OCI-M2 (cell line): ENCODE data around the gene SAP25.
"Not testable (repeated sequence)": the region's sequence is repeated elsewhere in the genome, so short reads cannot be mapped to it uniquely, and the experiment has no call there.

Experiments
- DNase-seq: peaks from one replicate; lab custom pipeline; 2025; ENCODE audit not compliant: unreplicated experiment; lab: John Stamatoyannopoulos, UW

The SAP25 gene

DNA sequence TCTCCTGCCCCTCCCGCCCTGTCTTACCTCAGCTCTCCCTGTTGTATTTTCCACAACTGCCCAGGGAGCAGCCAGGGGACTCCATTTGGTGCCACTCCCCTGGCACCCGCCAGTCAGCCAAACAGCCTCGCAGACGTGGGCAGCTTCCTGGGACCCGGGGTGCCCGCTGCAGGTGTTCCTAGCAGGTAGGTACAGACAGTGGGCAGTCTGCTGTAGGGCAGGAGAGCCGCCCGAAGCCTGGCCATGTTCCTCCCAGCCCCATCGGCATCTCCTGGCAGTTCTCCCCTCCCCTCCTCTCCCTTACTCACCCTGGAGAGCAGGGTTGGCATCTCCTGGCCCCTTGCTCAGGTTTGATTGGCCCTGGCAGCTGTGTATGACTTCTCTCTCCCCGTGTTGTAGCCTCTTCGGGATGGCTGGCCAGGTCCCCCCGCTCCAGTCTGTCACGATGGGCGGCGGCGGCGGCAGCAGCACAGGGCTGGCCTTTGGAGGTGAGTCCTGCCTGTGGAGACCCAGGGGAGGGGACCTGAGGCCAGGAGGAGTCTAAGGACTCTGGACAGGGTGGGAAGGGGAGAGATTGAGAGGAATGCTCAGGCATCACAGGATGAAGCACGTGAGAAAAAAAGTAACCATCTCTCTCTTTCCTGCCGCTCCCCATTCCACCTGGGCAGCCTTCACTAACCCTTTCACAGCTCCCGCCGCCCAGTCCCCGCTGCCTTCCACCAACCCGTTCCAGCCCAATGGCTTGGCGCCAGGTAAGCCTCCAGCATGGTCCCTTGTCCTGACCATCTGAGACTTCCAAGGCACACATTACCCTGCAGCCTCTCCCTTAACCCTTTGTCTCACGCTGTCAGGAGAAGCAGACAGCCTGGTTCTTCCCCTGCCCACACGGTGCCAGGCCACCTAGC lies 11.3 kb downstream of the SAP25 start:
- no peak for DNase-seq

GRCh38 chr7:100561491-100562194 lies 12.1 kb downstream of the SAP25 start:
- no peak for DNase-seq

DNA sequence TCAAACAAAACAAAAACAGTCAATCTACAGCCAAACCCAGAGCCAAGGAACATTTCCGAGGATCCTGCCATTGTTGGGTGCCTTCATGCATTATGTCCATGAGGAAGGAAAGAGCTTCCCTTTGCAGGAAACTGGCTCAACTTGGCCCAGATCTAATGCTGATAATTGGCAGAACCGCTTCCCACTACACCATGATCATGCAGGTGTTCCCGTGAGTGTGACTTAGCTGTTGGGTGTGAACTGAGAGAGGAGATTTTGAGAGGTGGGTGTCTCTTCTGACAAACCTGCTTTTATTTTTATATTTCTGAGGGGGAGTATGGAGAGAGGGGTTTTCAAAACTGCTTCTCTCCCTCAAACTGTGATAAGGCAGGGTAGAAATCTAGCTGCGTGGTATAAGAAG lies 14.6 kb downstream of the SAP25 start:
- no peak for DNase-seq

DNA sequence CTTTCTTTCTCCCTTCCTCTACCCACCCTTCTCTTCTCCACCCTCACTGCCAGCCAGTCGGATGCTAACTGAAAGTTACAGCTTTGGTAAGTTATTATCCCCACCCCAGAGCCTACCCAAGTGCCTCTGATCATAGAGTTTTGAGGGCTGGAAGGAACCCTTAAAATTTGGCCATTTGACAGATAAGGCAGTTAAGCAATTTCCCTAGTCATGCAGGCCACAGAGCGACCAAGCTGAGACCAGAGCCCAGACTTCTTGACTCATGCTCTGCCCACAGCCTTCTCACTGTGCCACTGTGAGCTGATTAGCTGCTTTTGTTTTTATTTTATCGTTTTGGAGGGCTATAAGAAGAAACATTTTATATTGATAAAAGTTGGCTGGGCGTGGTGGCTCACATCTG lies 17.2 kb downstream of the SAP25 start:
- DNase-seq, result no peak

GRCh38 chr7:100555701-100556100 lies 18.0 kb downstream of the SAP25 start:
- DNase-seq, result no peak

- no peak for DNase-seq
These were observed 20.7 kb downstream of the SAP25 start for GRCh38 chr7:100553032-100553431.

GRCh38 chr7:100552532-100552931 lies 21.2 kb downstream of the SAP25 start:
- DNase-seq, result no peak

DNA sequence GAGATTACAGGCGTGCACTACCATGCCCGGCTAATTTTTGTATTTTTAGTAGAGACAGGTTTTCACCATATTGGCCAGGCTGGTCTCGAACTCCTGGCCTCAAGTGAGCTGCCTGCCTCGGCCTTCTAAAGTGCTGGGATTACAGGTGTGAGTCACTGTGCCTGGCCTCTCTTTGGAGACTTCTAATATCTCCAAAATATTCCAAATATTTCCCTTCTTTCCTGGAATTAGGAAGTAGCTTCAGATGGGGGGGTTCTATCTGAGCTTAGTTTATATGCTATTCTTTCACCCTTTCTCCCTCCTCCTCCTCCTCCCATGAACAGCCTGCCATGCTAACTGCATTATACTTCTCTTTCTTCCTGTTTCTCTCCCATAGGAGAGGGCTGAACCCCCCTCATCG lies 25.3 kb downstream of the SAP25 start:
- DNase-seq, result not testable (repeated sequence)

DNA sequence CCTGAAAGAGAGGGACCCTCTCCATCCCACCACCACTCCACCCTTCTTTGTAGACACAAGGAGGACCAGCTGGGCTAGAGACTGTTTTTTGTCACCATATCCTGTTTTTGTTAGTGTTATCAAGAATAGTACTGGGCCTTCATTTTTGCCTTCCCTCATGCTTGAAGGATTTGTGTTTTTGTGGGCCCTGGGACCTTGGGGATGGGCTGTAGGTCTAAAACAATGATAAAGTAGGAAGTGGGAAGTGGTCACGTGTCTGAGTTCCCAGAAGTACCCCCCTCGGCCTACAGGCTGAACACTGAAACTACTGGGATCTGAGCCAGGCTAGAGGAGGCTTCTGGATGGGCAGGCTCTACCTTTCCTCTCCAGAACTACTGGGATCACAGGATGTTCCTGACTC lies 25.8 kb downstream of the SAP25 start:
- DNase-seq, result no peak

DNA sequence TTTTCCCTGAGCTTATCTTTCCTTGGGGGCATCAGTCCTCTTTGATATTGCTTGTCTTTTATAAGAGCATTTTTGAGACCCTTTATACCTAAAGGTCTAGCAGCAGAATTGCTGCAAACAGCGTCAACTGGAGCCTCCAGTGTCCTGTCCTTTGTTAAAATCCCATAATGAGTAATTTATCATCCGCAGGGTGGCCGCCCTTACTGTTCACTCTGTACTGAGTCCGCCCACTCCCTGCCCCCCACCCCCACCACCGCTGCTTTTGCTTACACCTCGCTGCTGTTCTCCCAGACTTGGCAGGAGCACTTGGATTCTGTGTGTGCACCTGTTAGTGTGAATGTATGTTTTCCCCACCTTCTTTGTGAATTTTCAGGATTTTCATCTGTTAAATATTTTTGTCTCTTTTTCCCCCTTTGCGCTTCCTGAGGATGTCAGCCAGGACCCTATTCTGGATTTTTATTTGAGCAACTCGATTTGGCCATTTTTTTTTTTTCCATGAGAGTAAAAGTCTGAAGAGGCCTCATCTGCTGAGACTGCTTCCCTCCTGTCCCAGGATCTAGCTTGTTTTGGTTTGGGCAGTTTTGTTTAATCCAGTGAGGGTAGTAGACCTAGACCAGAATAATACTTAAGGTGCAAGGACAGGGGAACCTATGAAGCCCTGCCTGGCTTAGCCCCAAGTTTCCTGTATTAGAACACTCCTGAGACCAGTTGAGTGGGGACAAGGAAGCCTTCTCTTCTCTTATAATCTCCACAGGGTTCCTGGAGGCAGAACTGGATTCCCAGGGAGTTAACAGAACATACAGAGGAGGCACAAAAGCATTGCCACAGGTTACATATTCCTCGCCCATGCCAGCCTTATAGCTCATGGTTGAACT lies 26.5 kb downstream of the SAP25 start:
- no peak for DNase-seq

- no peak for DNase-seq
These were observed 27.4 kb downstream of the SAP25 start for GRCh38 chr7:100546129-100546925.

DNA sequence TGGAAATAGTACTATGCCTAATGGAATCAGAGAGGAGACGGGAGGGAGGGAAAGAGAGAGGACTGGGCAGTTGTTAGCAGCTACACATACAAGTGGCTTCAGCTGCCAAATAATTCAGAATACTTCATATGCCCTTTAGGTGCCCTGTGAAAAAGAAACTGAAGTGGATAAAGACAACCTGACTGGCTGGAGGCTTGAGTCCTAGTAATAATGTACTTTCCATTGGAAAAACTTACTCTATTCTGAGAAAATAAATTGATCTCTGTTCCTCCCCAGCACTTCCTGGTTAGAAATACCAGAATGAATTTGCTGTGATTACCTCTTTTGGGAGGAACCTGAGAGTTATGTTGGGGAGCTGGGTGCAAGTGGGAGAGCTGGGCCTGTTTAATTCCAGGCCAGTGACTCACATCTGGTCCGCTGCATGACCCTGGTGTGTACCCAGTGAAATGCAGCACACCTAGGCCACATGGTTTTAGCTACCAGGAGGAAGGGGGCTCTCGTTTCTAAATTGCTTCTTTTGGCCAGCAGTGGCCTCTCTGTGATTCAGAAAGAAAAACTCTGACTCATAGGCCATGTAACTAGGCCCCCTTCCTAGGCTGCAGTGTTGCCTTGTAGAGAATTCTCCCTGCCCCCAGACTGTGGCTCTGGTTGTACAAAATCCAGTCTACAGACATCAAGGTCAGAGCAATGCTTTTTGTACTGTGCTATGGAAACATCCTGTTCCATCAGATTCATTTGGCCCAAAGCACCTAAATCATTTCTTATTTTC lies 28.2 kb downstream of the SAP25 start:
- no peak for DNase-seq

GRCh38 chr7:100544967-100545359 lies 28.7 kb downstream of the SAP25 start:
- no peak for DNase-seq

- no peak for DNase-seq
These were observed 29.3 kb downstream of the SAP25 start for GRCh38 chr7:100544386-100544785.

DNA sequence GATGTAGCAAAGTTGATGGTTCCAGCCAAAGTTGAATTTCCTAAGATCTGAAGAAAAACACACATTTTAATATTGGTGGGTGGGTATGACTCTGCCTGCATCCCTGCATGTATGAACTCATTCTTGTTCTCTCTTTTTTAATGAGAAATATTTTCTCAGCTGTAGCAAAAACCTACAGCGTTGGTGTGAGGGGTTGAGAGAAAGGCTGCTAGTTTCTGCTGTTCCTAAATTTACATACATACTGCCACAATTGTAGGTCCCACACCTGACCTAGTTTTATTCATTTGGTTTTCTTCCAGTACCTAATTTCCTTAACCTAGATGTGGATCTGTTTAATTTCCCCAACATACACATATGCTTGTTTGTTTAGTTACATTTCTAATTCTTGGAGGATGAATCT lies 30.1 kb downstream of the SAP25 start:
- no peak for DNase-seq

GRCh38 chr7:100541309-100541708 lies 32.4 kb downstream of the SAP25 start:
- DNase-seq, result not testable (repeated sequence)

DNA sequence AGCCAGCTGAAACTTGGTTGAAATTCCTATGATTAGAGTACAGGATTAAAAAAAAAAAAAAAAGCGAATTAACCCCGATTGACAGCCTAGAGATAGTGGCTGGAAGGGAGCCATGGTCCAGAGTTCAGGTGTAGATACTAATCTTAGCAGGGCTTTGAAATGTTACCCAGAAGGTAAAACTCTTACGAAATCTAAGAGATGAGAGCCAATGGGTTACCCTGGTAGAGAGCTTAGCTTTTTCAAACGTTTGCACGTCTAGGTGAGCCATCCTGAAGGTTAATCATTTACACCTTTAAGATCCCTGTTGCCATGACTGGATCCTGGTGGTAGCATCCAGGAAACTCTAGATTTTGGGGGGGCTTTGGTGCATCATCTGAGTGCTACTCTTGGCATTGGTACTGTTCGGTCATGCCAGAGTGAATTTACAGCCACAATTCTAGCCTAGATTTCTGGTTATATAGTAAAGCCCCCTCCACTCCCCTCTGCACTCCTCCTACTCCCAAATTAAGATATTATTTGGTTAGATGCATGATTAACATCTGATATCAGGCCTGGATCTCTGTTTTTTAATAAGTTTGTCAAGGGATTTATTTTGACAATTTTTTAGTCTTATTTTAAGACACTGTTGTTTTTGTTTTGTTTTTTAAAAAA lies 33.5 kb downstream of the SAP25 start:
- DNase-seq, result no peak

DNA sequence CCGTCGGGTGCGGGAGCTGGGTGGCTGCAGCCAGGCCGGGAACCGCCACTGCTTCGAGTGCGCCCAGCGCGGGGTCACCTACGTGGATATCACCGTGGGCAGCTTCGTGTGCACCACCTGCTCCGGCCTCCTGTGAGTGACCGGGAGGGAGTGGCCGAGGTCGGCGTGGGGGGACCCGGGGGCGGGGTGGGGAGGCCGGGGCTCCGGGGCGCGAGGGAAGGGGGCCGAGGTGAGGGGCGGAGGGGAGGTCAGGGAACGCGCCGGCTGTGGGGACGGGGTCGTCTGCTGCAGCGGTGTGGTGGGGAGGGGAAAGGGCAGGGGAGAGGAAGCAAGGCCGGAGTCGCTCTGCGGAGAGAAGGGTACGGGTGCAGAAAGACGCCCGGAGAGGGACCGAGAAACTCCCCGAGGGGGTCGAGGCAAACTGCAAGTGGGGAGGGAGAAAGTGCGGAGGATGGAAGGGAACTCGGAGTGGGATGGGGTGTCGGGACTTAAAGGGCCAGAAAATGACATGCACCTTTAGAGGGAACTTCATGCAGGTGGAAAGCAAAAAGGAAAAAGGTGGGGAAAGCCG lies 34.2 kb downstream of the SAP25 start:
- DNase-seq, result no peak
